WI38 (cell line): Measurements from ENCODE around the gene KCNG2.

Source experiments
- H3K4me3 ChIP-seq: 2 replicates; pipeline ENCODE4 v1.5.1; 2011; ENCODE audit warnings: low read depth, mild to moderate bottlenecking, control low read depth, low read length
- CTCF ChIP-seq: IDR thresholded peaks from 2 replicates; pipeline ENCODE4 v1.5.1; 2012; ENCODE audit warnings: low read depth, mild to moderate bottlenecking, control low read depth, low read length

KCNG2 gene

GRCh38 chr18:79871026-79871390 is 73.3 kb downstream of the KCNG2 start:
- TF ChIP-seq CTCF = no peak
- no peak overlapping the region for H3K4me3 ChIP-seq

- TF ChIP-seq CTCF = no peak
- no peak overlapping the region for H3K4me3 ChIP-seq
These were observed 73.8 kb downstream of the KCNG2 start for GRCh38 chr18:79871481-79872091.

- no peak overlapping the region for H3K4me3 ChIP-seq
- TF ChIP-seq CTCF = no peak
These were observed 75.0 kb downstream of the KCNG2 start for GRCh38 chr18:79872527-79873444.

- TF ChIP-seq CTCF = no peak
- no peak overlapping the region for H3K4me3 ChIP-seq
These were observed 75.8 kb downstream of the KCNG2 start for GRCh38 chr18:79873449-79874110.

- no peak overlapping the region for H3K4me3 ChIP-seq
- TF ChIP-seq CTCF = no peak
These were observed 77.1 kb downstream of the KCNG2 start for GRCh38 chr18:79874553-79875530.

- no peak for TF ChIP-seq CTCF
- H3K4me3 ChIP-seq = no peak overlapping the region
These were observed 77.8 kb downstream of the KCNG2 start for GRCh38 chr18:79875531-79875919.
